Choroid plexus epithelial cell (primary cell): ENCODE measurements around the gene DAB1.

Source experiments
- DNase-seq: peaks from one replicate; pipeline ENCODE4 v3.0.0-alpha.2; 2010; ENCODE audit warnings: low read depth
- H3K4me3 ChIP-seq: 2 replicates; pipeline ENCODE4 v1.5.1; 2011; ENCODE audit warnings: low read depth, mild to moderate bottlenecking, control low read depth, low read length, moderate library complexity
- TF ChIP-seq, protein P1 (sequence below): conservative IDR thresholded peaks from 2 replicates; pipeline ENCODE4 v1.5.1; 2011; ENCODE audit warnings: low read depth, mild to moderate bottlenecking, control low read depth, inconsistent platforms, low read length, moderate library complexity

Gene DAB1

DNA sequence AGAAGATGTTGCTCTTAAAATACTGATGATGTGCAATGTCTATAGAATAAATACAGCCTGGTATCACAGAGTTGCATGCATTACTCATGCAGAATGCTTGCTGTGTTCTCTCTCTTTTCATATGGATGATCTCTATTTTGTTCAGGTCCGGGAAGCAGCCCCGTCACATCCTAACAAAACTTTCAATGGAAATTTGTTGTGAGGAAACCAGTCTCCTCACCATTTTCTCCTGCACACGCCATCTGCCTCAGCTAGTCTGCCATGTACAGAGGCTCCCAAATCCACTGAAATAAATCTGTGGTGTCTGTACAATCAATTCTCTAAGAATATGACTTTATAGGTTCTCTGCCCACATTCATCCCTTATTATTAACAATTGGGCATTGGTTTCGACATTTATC is 42.4 kb downstream of the DAB1 start:
- no peak overlapping the region for H3K4me3 ChIP-seq
- DNase-seq, result no peak
- TF ChIP-seq, protein P1, sequence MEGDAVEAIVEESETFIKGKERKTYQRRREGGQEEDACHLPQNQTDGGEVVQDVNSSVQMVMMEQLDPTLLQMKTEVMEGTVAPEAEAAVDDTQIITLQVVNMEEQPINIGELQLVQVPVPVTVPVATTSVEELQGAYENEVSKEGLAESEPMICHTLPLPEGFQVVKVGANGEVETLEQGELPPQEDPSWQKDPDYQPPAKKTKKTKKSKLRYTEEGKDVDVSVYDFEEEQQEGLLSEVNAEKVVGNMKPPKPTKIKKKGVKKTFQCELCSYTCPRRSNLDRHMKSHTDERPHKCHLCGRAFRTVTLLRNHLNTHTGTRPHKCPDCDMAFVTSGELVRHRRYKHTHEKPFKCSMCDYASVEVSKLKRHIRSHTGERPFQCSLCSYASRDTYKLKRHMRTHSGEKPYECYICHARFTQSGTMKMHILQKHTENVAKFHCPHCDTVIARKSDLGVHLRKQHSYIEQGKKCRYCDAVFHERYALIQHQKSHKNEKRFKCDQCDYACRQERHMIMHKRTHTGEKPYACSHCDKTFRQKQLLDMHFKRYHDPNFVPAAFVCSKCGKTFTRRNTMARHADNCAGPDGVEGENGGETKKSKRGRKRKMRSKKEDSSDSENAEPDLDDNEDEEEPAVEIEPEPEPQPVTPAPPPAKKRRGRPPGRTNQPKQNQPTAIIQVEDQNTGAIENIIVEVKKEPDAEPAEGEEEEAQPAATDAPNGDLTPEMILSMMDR, result no peak

GRCh38 chr1:57380923-57381322 is 42.9 kb downstream of the DAB1 start:
- DNase-seq, result no peak
- TF ChIP-seq, protein P1, result no peak
- H3K4me3 ChIP-seq, result no peak overlapping the region

- TF ChIP-seq, protein P1, result no peak
- no peak for DNase-seq
- H3K4me3 ChIP-seq, result no peak overlapping the region
These were observed 45.3 kb downstream of the DAB1 start for GRCh38 chr1:57378534-57378933.

GRCh38 chr1:57377339-57378139 is 46.3 kb downstream of the DAB1 start:
- TF ChIP-seq, protein P1, result no peak
- no peak overlapping the region for H3K4me3 ChIP-seq

DNA sequence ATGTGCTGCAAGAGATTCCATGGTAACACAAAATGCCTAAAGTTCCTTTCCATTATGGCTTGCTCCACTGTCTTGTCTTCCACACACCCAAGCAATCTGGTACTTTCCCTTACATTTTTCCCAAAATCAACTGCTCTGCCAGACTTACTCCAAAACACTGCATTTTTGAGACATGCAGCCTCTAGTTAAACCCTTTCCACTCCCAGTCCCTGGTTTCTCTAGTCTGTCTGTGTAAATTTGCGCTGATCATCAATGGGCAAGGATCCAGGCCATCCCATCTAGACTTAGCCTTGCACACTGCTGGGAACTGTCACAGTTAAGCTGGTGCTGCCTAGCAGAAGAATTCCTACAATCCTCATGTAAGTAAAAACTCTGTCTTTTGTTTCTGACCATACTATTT is 47.8 kb downstream of the DAB1 start:
- no peak overlapping the region for H3K4me3 ChIP-seq
- TF ChIP-seq, protein P1, result no peak
- DNase-seq, result no peak

More at GRCh38 chr1:57377339-57378139, 46.3 kb downstream of the DAB1 start:
- no peak for DNase-seq

DNA sequence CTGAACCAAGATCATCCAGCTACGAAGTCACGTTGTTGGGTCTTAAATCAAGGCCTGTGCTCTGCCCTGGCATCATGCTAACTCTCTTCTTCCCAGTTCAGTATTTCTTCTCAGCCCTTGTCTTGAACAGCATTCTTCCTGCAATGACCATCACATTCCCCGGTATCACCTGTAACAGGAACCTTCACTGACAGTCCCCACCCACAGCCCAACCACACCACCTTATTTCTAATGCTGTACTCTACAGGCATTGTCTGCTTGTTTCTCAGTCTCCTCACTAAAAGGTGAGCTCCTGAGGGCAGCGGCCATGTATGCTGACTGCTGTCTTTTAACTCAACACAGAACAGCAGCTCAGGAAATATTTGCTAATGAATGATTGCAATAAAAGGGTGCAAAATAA is 54.0 kb downstream of the DAB1 start:
- no peak overlapping the region for H3K4me3 ChIP-seq
- no peak for DNase-seq
- TF ChIP-seq, protein P1, result no peak

GRCh38 chr1:57367945-57368344 is 55.9 kb downstream of the DAB1 start:
- H3K4me3 ChIP-seq, result no peak overlapping the region
- TF ChIP-seq, protein P1, result no peak
- DNase-seq, result no peak
